GM12878 (cell line): ENCODE measurements around the gene WDR31. TPM values are rescaled to one million over a fixed set of nuclear protein-coding genes. Genes with fewer than 3 reads are reported as not detected.

Source experiments
- ATAC-seq: fragments of 200-7000 bp; cut with Tn5 transposase; 3 replicates; pipeline ENCODE4 v1.9.1; 2020; ENCODE audit warnings: mild to moderate bottlenecking, moderate library complexity
- Bru-seq: library from RNA; stranded (reverse); fragments of 400-500 nt; gene quantifications from one replicate; lab custom pipeline; 2021; lab: Mats Ljungman, UMichigan
- BruChase-seq, 2 experiments: library from RNA; stranded (reverse); fragments of 400-500 nt; gene quantifications; one replicate each; lab custom pipeline; 2021; lab: Mats Ljungman, UMichigan
- BruUV-seq: library from RNA; stranded (reverse); fragments of 400-500 nt; replicated peaks from 2 replicates; lab custom pipeline; 2021; lab: Mats Ljungman, UMichigan
- CTCF ChIA-PET: fragments of 300-600 bp; sonication (Branson Sonifier 250); formaldehyde crosslinking; extraction: SDS; loops from one replicate; lab custom pipeline; 2021; ENCODE audit warnings: inconsistent platforms; lab: Yijun Ruan, JAX
- POLR2A ChIA-PET: fragments of 350-600 bp; formaldehyde crosslinking; extraction: SDS; loops from one replicate; lab custom pipeline; 2021; ENCODE audit warnings: inconsistent platforms; lab: Charles Lee
- RAD21 ChIA-PET: fragments of 300-600 bp; sonication (Branson Sonifier 250); formaldehyde crosslinking; loops from one replicate; lab custom pipeline; 2023; ENCODE audit warnings: antibody characterized with exemption; ENCODE audit not compliant: unreplicated experiment; lab: Charles Lee
- SMC1A ChIA-PET: fragments of 300-600 bp; sonication (Branson Sonifier 250); formaldehyde crosslinking; loops from one replicate; lab custom pipeline; 2023; ENCODE audit not compliant: unreplicated experiment, uncharacterized antibody; lab: Charles Lee
- DNase-seq: peaks from one replicate; pipeline ENCODE4 v3.0.0-alpha.2; 2011; ENCODE audit warnings: low read depth, low spot score
- FAIRE-seq: peaks from 3 replicates; lab custom pipeline; 2011; peaks lifted over from hg19 to GRCh38; lab: Jason Lieb, UNC
- H2AFZ ChIP-seq: 2 replicates; pipeline ENCODE4 v1.6.0; 2011; ENCODE audit warnings: low read depth, low read length, control low read depth; ENCODE audit not compliant: control insufficient read depth
- H3K27ac ChIP-seq: 2 replicates; pipeline ENCODE4 v1.5.1; 2011; ENCODE audit warnings: control low read depth; ENCODE audit not compliant: control insufficient read depth, insufficient read depth
- H3K27me3 ChIP-seq, 2 experiments: replicated peaks in 1 of 2; 2 replicates each; pipeline versions ENCODE4 v1.6.0 to v1.6.1; 2011; ENCODE audit warnings: low read length in 1 of 2; ENCODE audit not compliant: control insufficient read depth in 2 of 2, insufficient read depth in 2 of 2
- H3K36me3 ChIP-seq, 2 experiments: 2 replicates each; pipeline ENCODE4 v1.5.1; 2011; ENCODE audit warnings: low read length in 1 of 2; ENCODE audit not compliant: control insufficient read depth in 2 of 2, insufficient read depth in 2 of 2
- H3K4me1 ChIP-seq: 2 replicates; pipeline ENCODE4 v1.6.1; 2011; ENCODE audit warnings: mild to moderate bottlenecking, low read length, moderate library complexity, mixed read lengths; ENCODE audit not compliant: control insufficient read depth, insufficient read depth
- H3K4me2 ChIP-seq: 2 replicates; pipeline ENCODE4 v1.6.0; 2011; ENCODE audit warnings: control low read depth; ENCODE audit not compliant: control insufficient read depth, insufficient read depth
- H3K4me3 ChIP-seq: fragments of 200-600 bp; sonication (generic); 2 replicates; pipeline ENCODE4 v1.5.1; 2016
- H3K79me2 ChIP-seq: 2 replicates; pipeline ENCODE4 v1.6.0; 2011; ENCODE audit warnings: low read length; ENCODE audit not compliant: control insufficient read depth, insufficient read depth
- H3K9ac ChIP-seq: 2 replicates; pipeline ENCODE4 v1.8.0; 2011; ENCODE audit warnings: low read length, control low read depth, mixed read lengths; ENCODE audit not compliant: control insufficient read depth, insufficient read depth
- H3K9me3 ChIP-seq: replicated peaks from 3 replicates; pipeline ENCODE4 v1.5.1; 2011; ENCODE audit warnings: mild to moderate bottlenecking, low read length; ENCODE audit not compliant: control insufficient read depth, insufficient read depth
- H4K20me1 ChIP-seq: 2 replicates; pipeline ENCODE4 v1.6.0; 2011; ENCODE audit not compliant: control insufficient read depth, insufficient read depth
- ATF7 ChIP-seq: fragments of 450-650 bp; IDR thresholded peaks from 2 replicates; pipeline ENCODE4 v1.6.1; 2016; ENCODE audit warnings: low read depth, mild to moderate bottlenecking
- BMI1 ChIP-seq: fragments of 450-650 bp; IDR thresholded peaks from 2 replicates; pipeline ENCODE4 v1.6.1; 2016; ENCODE audit warnings: mild to moderate bottlenecking, moderate library complexity, borderline replicate concordance
- DPF2 ChIP-seq: fragments of 450-650 bp; IDR thresholded peaks from 2 replicates; pipeline ENCODE4 v1.6.1; 2017; ENCODE audit warnings: mild to moderate bottlenecking
- ELK1 ChIP-seq: IDR thresholded peaks from 2 replicates; pipeline ENCODE4 v1.6.1; 2012; ENCODE audit warnings: low read depth, low read length, improper control_type of control experiment
- GATAD2B ChIP-seq: fragments of 450-650 bp; conservative IDR thresholded peaks from 2 replicates; pipeline ENCODE4 v1.6.1; 2017; ENCODE audit warnings: low read depth, mild to moderate bottlenecking, moderate library complexity
- MTA3 ChIP-seq: IDR thresholded peaks from 2 replicates; pipeline ENCODE4 v1.6.1; 2012; ENCODE audit warnings: low read length, inconsistent platforms, borderline replicate concordance
- RELA ChIP-seq: fragments of 450-650 bp; IDR thresholded peaks from 2 replicates; pipeline ENCODE4 v1.8.0; 2014; ENCODE audit warnings: borderline replicate concordance; ENCODE audit not compliant: partially characterized antibody
- RELB ChIP-seq: fragments of 450-650 bp; IDR thresholded peaks from 2 replicates; pipeline ENCODE4 v1.6.1; 2017; ENCODE audit warnings: low read depth, mild to moderate bottlenecking, moderate library complexity
- SRF ChIP-seq, 2 experiments: IDR thresholded peaks; 2 replicates each; pipeline ENCODE4 v1.6.1; 2011; ENCODE audit warnings: low read depth in 2 of 2, low read length in 2 of 2, mild to moderate bottlenecking in 1 of 2, moderate library complexity in 1 of 2
- SUPT20H ChIP-seq: IDR thresholded peaks from 2 replicates; pipeline ENCODE4 v1.6.1; 2011; ENCODE audit warnings: low read depth, mild to moderate bottlenecking, low read length, moderate library complexity, borderline replicate concordance; ENCODE audit not compliant: control insufficient read depth
- TCF12 ChIP-seq: IDR thresholded peaks from 2 replicates; pipeline ENCODE4 v1.6.1; 2011; ENCODE audit warnings: low read depth, mild to moderate bottlenecking, low read length
- WRNIP1 ChIP-seq: IDR thresholded peaks from 2 replicates; pipeline ENCODE4 v1.6.1; 2011; ENCODE audit warnings: low read depth, low read length, improper control_type of control experiment, borderline replicate concordance
- ZNF24 ChIP-seq: fragments of 450-650 bp; IDR thresholded peaks from 2 replicates; pipeline ENCODE4 v1.6.1; 2017; ENCODE audit warnings: antibody characterized with exemption, mild to moderate bottlenecking
- WGBS: methylation state at CpG from one replicate; pipeline ENCODE4 v1.1.6; 2016; ENCODE audit warnings: low lambda C conversion rate; ENCODE audit not compliant: insufficient replicate concordance, insufficient coverage; ENCODE audit errors: missing lambda C conversion rate; 5-methylcytosine and 5-hydroxymethylcytosine counted together
- in situ Hi-C: fragments of 300-500 bp; cut with MboI; formaldehyde crosslinking; loops from 9 replicates; pipeline ENCODE4 v1.14.3; 2018; ENCODE audit warnings: mixed read lengths
- intact Hi-C: fragments of 100-400 bp; cut with micrococcal nuclease; formaldehyde crosslinking; loops from one replicate; pipeline ENCODE4 v1.14.2; 2022; ENCODE audit not compliant: unreplicated experiment
- long read RNA-seq, 2 experiments: library from polyadenylated mRNA; unstranded; transcript quantifications; one replicate each; pipeline ENCODE4 v2.0.0, GENCODE V29; 2019 to 2020
- polyA minus RNA-seq, 3 experiments: library from RNA; depleted of rRNA, polyadenylated mRNA; stranded (reverse); fragments of >200 nt; gene quantifications; 2 replicates each; pipeline ENCODE4 v1.2.3, GENCODE V29; 2011
- polyA plus RNA-seq, 11 experiments: library from polyadenylated mRNA; depleted of rRNA in 4 of 11; unstranded in 6 of 11; stranded (reverse) in 5 of 11; fragments of >200 nt; fragmentation: Nextera tagmentation in 4 of 11; fragmentation: Illumina TruSeq in 1 of 11; extraction: Ambion mirVana in 4 of 11; extraction: Trizol in 1 of 11; gene quantifications; 1 replicate in 1 of 11; 2 replicates in 10 of 11; pipeline versions ENCODE4 v1.2.1 to v1.2.3, GENCODE V29; 2011 to 2016; ENCODE audit warnings: inconsistent platforms in 2 of 11, missing spikeins in 2 of 11, low read depth in 1 of 11
- total RNA-seq, 4 experiments: library from RNA; depleted of rRNA in 3 of 4; stranded (reverse); fragments of >200 nt in 3 of 4; fragmentation: Illumina TruSeq in 1 of 4; extraction: Trizol in 1 of 4; gene quantifications; 2 replicates each; pipeline versions ENCODE4 v1.2.1 to v1.2.3, GENCODE V29; 2013 to 2021

The WDR31 gene
- 0.71 and 0.84 TPM in 2 replicates for total RNA-seq (2013; cell fraction: nucleolus; rRNA removed)
- total RNA-seq (2014; rRNA removed) = 0.40 and 0.65 TPM in 2 replicates
- total RNA-seq (2014; rRNA removed; fragmentation: Illumina TruSeq; extraction: Trizol) = 0.72 and 0.97 TPM in 2 replicates
- total RNA-seq (2021) = 0.97 and 1.1 TPM in 2 replicates
- polyA plus RNA-seq (2011; ENCODE audit: low read depth) = 0.67 TPM
- 0.41 and 0.45 TPM in 2 replicates for polyA plus RNA-seq (2011; rRNA removed)
- 0.36 and 0.42 TPM in 2 replicates for polyA plus RNA-seq (2011; cell fraction: cytosol; rRNA removed)
- 0.13 and 0.72 TPM in 2 replicates for polyA plus RNA-seq (2011; cell fraction: nucleus; rRNA removed)
- polyA plus RNA-seq (2012) = 0.47 and 0.77 TPM in 2 replicates
- polyA plus RNA-seq (2014; fragmentation: Illumina TruSeq; extraction: Trizol) = 1.1 and 1.6 TPM in 2 replicates
- polyA plus RNA-seq (2014; fragmentation: Nextera tagmentation; extraction: Ambion mirVana) = under 1 TPM; 0.26 to 0.29 TPM
- 0.67 and 0.87 TPM in 2 replicates for polyA plus RNA-seq (2014; rRNA removed)
- 1 to 10 TPM; 1.1 to 1.7 TPM for polyA plus RNA-seq (2016; fragmentation: Nextera tagmentation; extraction: Ambion mirVana)
- polyA minus RNA-seq (2011; rRNA and poly(A)+ RNA removed) = 1.2 and 1.7 TPM in 2 replicates
- polyA minus RNA-seq (2011; cell fraction: cytosol; rRNA and poly(A)+ RNA removed) = 0.21 and 0.53 TPM in 2 replicates
- polyA minus RNA-seq (2011; cell fraction: nucleus; rRNA and poly(A)+ RNA removed) = 0.19 and 0.24 TPM in 2 replicates
- Bru-seq, nascent RNA = percentile 37 among the genes with signal in this experiment
- BruChase-seq, experiment 1, labeled RNA remaining after a 6-hour chase = percentile 31 among the genes with signal in this experiment
- percentile 32 among the genes with signal in this experiment for BruChase-seq, experiment 2, labeled RNA remaining after a 2-hour chase
- long read RNA-seq, experiment 1 = 0 reads
- long read RNA-seq, experiment 2, full-length matches to known transcripts = 3 of 4 reads
- long read RNA-seq, experiment 2, partial matches to known transcripts = 0 of 4 reads
- long read RNA-seq, experiment 2, other reads (novel, unspliced or antisense) = 1 of 4 reads

GRCh38 chr9:113340011-113340699 is at the start of gene WDR31:
WDR31 (minus strand) TSS chr9:113340275; CDS start chr9:113332022, 8,253 bp downstream.
- no TSS peak for BruUV-seq
- Histone ChIP-seq H4K20me1 (no peaks in the 10 kb centered on the region), H2AFZ (peak within 1 kb of the TSS; percentile 98), H3K36me3 (no peaks in the 10 kb centered on the region), H3K4me2 (peak within 1 kb of the TSS; percentile 96), H3K79me2 (no peaks in the 10 kb centered on the region), H3K27me3 (no peaks in the 10 kb centered on the region), H3K4me1 (no peaks in the 10 kb centered on the region), H3K9me3 (no peaks in the 10 kb centered on the region), H3K9ac (peak within 1 kb of the TSS; percentile 57), H3K4me3 (peak within 1 kb of the TSS; percentile 92), H3K27ac (no peak within 1 kb of the TSS; the same call in 1 of the 2 replicates)
- WGBS = 1% methylated on average over 46 of the region's 46 CpGs
- ChIA-PET CTCF (interaction anchor here (0.6 to 3.5 kb wide), 17 partner anchors 8 to 1056 kb away, joined by 3 to 26 read pairs (median 4); partner anchors contain the start of genes ALAD and CDC26), SMC1A (interaction anchor here (0.7 to 1.8 kb wide), 7 partner anchors 10 to 314 kb away, joined by 3 to 6 read pairs (median 3); partner anchors contain the start of genes C9orf43, CDC26 and POLE3), POLR2A (interaction anchor here (0.6 to 2.5 kb wide), 3 partner anchors 38 to 65 kb away, joined by 3 to 7 read pairs (median 4); partner anchors contain the start of genes ALAD, CDC26 and PRPF4), RAD21 (interaction anchor here (0.6 to 1.7 kb wide), 7 partner anchors 10 to 318 kb away, joined by 3 to 7 read pairs (median 3); partner anchors contain the start of gene CDC26)
- ATAC-seq = peak; percentile 99
- peak; percentile 47 for FAIRE-seq
- intact Hi-C loops (loop anchor here (2.0 to 5.0 kb wide), 2 partner anchors 61 to 63 kb away; partner anchors contain the start of genes ALAD, CDC26 and PRPF4), in situ Hi-C loops (no loop called here)
- DNase-seq = peak; percentile 56
- TF ChIP-seq BMI1 (peak; percentile 91), RELB (peak; percentile 55; the same call in 1 of the 2 replicates), DPF2 (0 out of 2 replicates have a peak, but pooled peaks have one; percentile 42), RELA (peak; percentile 54), ELK1 (peak; percentile 57; the same call in 1 of the 2 replicates), TCF12 (peak; percentile 76; the same call in 1 of the 2 replicates), ZNF24 (peak; percentile 50; the same call in 1 of the 2 replicates), WRNIP1 (0 out of 2 replicates have a peak, but pooled peaks have one; percentile 97), SRF (IDR thresholded peaks at IDR 0.05; ENCODE audit: low read depth in 2 of 2, low read length in 2 of 2) (peak in 1 of 2 experiments; percentile 89; a peak in 2 of 4 replicates), GATAD2B (peak; percentile 66), SUPT20H (no peak), MTA3 (no peak), ATF7 (0 out of 2 replicates have a peak, but pooled peaks have one; percentile 13)
